AG04449 (cell line): ENCODE data around the gene FOXP1.

Experiments
- CTCF ChIA-PET: fragments of 350-600 bp; formaldehyde crosslinking; extraction: SDS; loops from one replicate; lab custom pipeline; 2021; ENCODE audit warnings: antibody characterized with exemption; lab: Yijun Ruan, JAX
- POLR2A ChIA-PET: fragments of 400-600, 350-600 bp; formaldehyde crosslinking; extraction: SDS; loops from one replicate; lab custom pipeline; 2020; ENCODE audit warnings: antibody characterized with exemption, inconsistent platforms; lab: Yijun Ruan, JAX
- DNase-seq: peaks from one replicate; pipeline ENCODE4 v3.0.0-alpha.2; 2010; ENCODE audit warnings: low read depth, low spot score
- H3K4me3 ChIP-seq: 2 replicates; pipeline ENCODE4 v1.5.1; 2011; ENCODE audit warnings: low read depth, mild to moderate bottlenecking, control low read depth, low read length
- CTCF ChIP-seq: IDR thresholded peaks from one replicate; pipeline ENCODE4 v1.5.1; 2011; ENCODE audit warnings: mild to moderate bottlenecking, moderate library complexity, low read length, control low read depth, inconsistent platforms; ENCODE audit not compliant: insufficient read depth; ENCODE audit errors: missing control alignments

Gene FOXP1

GRCh38 chr3:71360180-71360579, 223.3 kb downstream of the FOXP1 start:
- no peak for TF ChIP-seq CTCF
- DNase-seq, result no peak
- POLR2A ChIA-PET, result no interaction called here
- H3K4me3 ChIP-seq, result no peak overlapping the region
- CTCF ChIA-PET, result interaction anchor here (0.7 to 1.2 kb wide), 2 partner anchors 135 to 228 kb away, joined by 3 read pairs; no protein-coding TSS in a partner anchor

- TF ChIP-seq CTCF, result no peak
- DNase-seq, result no peak
- ChIA-PET POLR2A (no interaction called here), CTCF (no interaction called here)
- H3K4me3 ChIP-seq, result no peak overlapping the region
Observed at GRCh38 chr3:71358243-71358642, 225.3 kb downstream of the FOXP1 start.

- ChIA-PET POLR2A (interaction anchor here (0.7 kb wide), 1 partner anchor 30 kb away, joined by 8 read pairs; no protein-coding TSS in a partner anchor), CTCF (interaction anchor here (1.3 kb wide), 1 partner anchor 10 kb away, joined by 4 read pairs; no protein-coding TSS in a partner anchor)
- no peak for TF ChIP-seq CTCF
- no peak for DNase-seq
- no peak overlapping the region for H3K4me3 ChIP-seq
Observed at GRCh38 chr3:71356265-71356664, 227.3 kb downstream of the FOXP1 start.

GRCh38 chr3:71355862-71356261, 227.7 kb downstream of the FOXP1 start:
- ChIA-PET CTCF (interaction anchor here (1.3 kb wide), 1 partner anchor 10 kb away, joined by 4 read pairs; no protein-coding TSS in a partner anchor), POLR2A (interaction anchor here (0.7 kb wide), 1 partner anchor 30 kb away, joined by 8 read pairs; no protein-coding TSS in a partner anchor)
- DNase-seq, result no peak
- no peak for TF ChIP-seq CTCF
- H3K4me3 ChIP-seq, result no peak overlapping the region

GRCh38 chr3:71355037-71355436, 228.5 kb downstream of the FOXP1 start:
- no peak for TF ChIP-seq CTCF
- H3K4me3 ChIP-seq, result no peak overlapping the region
- CTCF ChIA-PET, result no interaction called here
- POLR2A ChIA-PET, result no interaction called here
- no peak for DNase-seq

- POLR2A ChIA-PET, result no interaction called here
Observed at GRCh38 chr3:71351403-71352149, 232.0 kb downstream of the FOXP1 start.

More at GRCh38 chr3:71351403-71352149, 232.0 kb downstream of the FOXP1 start:
- CTCF ChIA-PET, result no interaction called here
- H3K4me3 ChIP-seq, result no peak overlapping the region
- no peak for TF ChIP-seq CTCF
- no peak for DNase-seq
